GM19468 (cell line): ENCODE results near the gene ADCY5.

ENCODE experiments used
- ATAC-seq: cut with Tn5 transposase; IDR thresholded peaks from one replicate; pipeline ENCODE4 v1.9.1; 2021; ENCODE audit warnings: mild to moderate bottlenecking, moderate library complexity, moderate number of reproducible peaks; ENCODE audit not compliant: unreplicated experiment; ENCODE audit errors: extremely low read depth

Gene ADCY5

GRCh38 chr3:123374016-123374415 is 74.9 kb downstream of the ADCY5 start:
- ATAC-seq, result no peak

- no peak for ATAC-seq
These were observed 75.4 kb downstream of the ADCY5 start for GRCh38 chr3:123373474-123373987.

DNA sequence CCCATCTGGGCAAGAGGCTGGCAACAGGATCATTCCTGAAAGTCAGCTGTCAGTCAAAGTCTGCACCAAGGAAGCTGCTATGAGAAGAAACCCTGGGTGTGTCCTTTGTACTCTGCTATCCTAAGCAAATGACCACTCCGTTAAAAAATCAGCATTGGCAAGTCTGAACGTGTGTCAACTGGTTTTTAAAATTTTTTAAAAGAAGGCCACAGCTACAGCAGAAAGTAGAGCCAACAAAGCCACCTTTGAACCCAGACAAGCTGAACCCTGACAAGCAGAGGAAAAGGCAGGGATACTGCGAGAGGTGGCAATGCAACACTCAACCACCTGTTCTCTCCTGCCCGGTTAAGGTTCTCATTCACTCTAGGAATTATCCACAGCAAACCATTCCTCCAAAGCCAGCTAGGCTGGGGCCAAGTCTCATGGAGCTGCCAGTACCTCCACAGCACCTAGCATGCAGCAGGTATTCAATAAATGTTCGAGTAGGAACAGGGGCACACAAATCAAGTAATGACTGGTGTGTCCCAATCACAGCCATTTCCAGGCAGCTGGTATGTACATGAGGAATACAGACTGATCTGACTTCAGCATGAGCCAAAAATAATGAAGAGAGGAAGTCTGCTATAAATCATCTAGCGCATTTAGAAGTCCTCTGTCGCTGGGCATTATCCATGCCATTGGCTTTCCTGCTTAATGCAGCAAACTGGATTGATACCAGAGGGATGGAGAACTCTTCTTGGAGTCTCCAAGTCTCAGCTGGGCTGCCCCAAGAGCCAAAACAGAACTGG is 76.0 kb downstream of the ADCY5 start:
- ATAC-seq, result no peak

GRCh38 chr3:123371859-123372685 is 76.8 kb downstream of the ADCY5 start:
- ATAC-seq, result no peak

DNA sequence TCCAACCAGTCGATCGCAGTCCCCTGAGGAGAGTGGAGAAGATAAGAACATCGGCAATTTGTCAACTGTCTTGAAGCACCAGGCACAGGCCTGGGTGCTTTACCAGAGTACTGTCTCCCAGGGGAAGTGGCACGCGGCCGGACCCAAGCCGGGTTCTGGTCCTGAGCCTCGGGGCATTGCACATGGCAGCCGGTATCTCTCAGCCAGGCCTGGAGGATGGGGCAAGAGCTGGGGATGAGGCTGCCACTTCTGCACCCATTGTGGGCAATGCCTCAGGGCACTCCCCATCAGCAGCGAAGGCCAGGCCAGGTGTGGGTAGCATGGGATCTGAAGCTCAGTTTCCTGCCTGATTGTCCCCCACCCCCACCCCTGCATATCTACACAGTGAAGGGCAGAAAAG is 77.5 kb downstream of the ADCY5 start:
- no peak for ATAC-seq

DNA sequence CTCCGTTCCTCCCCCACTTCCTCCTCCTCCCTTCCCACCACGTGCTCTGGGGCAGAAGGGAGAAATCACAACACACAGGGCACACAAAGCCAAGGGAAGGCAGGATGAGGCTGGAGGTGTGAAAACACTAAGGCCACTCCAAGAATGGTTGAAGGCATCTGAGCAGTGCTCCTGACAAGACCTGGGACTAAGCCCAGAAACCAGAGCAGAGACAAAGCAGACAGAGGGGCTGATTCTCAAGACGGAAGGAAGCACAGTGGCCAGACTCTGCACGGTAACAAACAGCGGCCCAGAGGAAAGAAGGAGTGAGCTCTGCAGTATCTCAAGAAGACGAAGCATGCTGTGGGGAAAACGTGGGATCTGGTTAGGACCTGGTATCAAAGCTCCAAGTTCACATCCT is 78.1 kb downstream of the ADCY5 start:
- ATAC-seq, result no peak

DNA sequence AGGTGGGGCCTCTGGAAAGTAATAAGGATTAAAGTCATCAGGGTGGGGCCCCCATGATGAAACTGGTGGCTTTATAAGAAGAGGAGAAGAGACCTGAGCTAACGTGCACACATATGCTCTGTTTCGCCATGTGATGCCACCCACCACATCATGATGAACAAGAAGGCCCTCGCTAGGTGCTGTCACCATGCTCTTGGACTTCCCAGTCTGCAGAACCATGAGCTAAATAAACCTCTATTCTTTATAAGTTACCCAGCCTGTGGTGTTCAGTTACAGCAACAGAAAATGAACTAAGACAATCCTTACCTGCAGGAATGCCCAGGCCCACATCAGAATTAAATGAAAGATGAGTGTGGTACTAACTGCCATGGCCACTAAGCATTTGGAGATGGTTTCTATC is 79.8 kb downstream of the ADCY5 start:
- ATAC-seq, result no peak

DNA sequence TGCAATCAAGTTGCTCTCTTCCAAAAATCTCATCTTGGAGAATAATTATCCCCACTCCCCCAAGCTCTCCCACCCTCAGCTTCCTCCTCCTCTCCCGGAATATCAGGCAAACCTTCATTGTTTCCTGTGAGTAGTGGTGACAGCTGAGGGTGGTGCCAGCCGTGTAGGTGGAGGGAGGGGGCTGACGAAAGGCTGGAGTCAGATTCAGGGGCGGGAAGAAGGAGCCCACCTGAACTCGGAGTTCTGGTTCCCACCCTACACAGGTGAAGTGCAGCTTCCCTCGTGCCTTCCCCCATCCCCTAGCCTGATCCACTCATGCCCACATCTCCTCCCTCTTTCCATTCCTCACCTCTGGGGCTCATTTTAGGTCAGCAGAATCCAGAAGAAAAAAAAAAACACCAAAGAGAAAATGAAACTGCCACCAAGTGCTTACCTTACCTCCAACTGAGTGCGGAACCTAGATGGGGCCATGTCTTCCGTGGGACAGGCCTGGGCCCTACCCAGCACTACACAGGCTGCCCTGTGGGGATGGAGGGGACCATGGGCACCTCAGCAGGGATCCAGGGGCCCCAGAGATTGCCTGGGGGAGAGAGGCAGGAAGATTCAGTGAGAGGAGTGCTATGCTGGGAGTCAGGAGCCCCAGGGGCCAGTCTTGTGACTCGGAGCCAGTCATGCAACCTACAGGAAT is 81.3 kb downstream of the ADCY5 start:
- ATAC-seq, result no peak

DNA sequence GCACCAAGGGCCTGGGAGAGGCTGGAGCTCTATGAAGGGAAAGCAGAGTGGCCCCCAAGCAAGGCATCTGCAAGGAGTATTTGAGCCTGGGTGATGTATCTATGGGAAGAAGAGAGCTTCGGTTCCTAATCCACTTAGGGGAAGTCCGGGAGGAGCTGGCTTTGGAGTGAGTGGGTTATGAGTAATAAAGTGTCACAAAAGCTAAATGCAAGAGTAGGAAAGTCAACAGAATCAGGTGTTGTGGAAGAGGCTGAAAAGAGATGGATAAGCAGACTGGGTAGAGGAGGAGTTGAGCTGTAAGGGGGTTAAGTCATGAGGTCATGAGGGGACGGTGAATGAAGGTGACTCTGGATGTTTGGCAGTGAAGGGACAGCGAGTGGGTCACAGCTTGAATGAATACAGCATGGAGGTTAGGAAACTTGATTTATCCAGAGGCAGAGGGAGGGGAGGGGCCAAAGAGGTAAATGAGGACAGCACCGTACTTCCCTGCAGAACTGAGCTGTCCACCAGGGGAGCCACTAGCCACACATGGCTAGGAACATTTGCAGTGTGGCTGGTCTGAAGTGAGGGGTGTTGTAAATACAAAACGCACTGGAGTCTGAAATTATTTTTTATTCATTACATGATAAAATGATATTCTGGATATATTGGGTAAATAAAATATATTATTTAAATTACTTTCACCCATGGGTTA is 83.3 kb downstream of the ADCY5 start:
- no peak for ATAC-seq

DNA sequence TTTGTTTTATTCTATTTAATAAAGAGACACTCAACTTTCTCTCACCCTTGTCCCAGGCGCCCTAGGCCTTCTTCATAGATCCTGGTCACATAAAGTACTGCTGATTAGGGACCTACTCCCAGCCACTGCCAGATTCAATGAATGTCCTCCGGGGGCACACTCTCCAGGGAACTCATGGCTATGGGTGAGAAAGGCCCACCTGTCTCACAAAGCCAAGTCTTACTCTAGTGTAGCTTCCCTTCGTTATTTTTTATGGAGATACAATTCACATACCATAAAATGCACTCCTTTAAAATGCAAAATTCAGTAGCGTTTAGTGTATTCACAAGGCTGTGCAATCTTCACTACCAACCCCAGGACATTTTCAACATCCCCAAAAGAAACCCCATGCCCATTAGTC is 87.8 kb downstream of the ADCY5 start:
- no peak for ATAC-seq

GRCh38 chr3:123357275-123357674 is 91.6 kb downstream of the ADCY5 start:
- ATAC-seq, result no peak

DNA sequence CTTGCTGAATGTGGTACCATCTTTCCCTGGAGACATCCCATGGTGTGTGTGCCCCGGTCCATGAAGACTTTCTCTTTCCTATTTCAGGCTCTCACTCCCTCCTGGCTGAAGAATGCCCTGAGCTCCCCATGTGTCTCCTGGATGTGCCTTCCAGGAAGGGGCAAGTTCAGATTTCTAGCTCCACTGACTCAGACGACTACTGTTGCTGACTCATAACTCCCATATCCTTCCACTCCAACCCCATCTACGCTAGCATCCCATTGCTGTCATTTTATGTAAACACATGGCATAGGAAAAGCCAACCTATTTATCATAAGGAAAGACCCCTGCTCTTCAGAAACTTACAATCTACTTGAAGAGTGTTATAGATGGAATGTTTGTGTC is 95.0 kb downstream of the ADCY5 start:
- ATAC-seq, result no peak

- no peak for ATAC-seq
These were observed 95.6 kb downstream of the ADCY5 start for GRCh38 chr3:123353227-123353849.

- no peak for ATAC-seq
These were observed 96.7 kb downstream of the ADCY5 start for GRCh38 chr3:123352134-123352554.

DNA sequence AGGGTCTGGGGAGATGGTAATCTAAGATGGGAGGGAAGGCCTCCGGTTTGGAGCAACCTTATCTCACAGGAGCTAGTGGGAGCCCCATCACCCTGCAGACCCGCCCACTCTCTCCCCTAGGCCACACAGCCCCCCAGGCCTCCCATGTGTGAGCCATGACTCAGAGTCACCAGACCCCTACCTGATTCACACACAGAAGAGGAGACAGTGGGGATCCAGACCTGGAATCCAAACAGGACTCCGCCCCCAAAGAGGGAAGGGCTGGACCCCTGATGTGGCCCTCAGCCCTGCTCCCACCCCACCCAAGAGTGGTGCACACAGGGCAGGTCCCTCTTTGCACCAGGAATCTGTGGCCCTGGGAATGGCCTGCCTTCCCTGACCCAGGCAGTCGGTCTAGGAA is 97.4 kb downstream of the ADCY5 start:
- no peak for ATAC-seq

DNA sequence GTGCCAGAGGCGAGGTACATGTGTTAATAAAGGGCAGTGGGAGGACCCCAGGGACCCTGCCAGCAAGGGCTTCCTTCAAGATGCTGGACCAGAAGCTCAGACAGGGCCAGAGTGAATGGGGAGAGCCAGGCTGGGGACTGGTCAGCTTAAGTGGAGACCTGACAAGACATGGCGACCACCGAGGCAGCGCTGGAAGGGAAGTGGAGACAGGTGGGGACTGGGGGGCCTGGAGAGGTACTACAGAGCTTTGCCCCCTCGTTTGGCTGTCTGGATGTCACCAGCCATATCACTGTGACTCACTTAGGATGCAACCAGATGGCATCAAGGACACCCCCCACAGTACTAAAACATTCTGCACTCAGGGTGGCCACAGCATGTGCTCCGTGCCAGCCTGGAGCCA is 97.9 kb downstream of the ADCY5 start:
- no peak for ATAC-seq

DNA sequence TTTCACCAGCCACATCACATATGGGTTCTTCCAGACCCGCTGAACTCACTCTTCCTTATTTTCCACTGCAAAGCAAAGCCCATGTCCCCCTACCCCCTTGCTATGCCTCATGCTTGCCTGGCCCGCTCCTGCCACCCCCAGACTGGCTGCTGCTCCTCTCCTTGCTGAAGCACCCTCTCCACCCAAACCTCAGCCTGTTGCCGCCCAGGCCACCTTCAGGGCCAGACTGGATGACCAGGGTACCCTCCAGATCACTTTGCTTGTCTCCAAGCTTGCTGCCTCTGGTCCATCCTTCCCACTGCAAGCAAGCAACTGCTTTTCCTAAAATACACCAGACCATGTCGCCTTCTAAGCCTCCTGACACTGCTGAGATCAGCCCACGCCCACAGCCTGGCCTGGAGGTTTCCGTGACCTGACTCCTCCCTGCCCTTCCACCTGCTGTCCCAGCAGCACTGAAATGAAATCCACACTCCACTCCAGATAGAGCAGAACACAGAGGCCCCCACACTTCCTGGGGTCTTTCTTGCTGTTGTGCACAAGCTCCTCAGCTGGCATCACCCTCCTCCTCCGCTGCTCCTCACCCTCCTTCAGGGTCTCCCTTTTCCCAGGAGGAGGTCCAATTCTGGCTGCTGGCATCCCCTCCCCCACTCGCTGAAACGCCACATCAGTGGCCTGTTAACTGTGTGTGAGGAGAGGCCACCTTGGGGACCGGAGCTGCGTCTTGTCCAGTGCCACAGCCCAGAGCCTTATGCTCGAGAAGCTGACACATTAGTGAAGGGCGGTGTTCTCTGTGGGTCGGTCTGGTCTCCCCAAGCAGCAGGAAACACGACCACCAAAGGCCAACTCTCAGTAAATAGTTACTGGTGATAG is 99.1 kb downstream of the ADCY5 start:
- no peak for ATAC-seq

- no peak for ATAC-seq
These were observed 99.7 kb downstream of the ADCY5 start for GRCh38 chr3:123349201-123349535.
